GM23338 (cell line): ENCODE data around the gene MON2.

Experiments used
- CREB1 ChIP-seq: fragments of 250-450 bp; sonication (Bioruptor Pico); IDR thresholded peaks from 2 replicates; pipeline ENCODE4 v1.5.0; 2020; ENCODE audit warnings: low read depth, mild to moderate bottlenecking, moderate library complexity
- CTCF ChIP-seq, 2 experiments: fragments of 200-600 bp in 1 of 2; sonication (generic) in 1 of 2; conservative IDR thresholded peaks; 2 replicates each; pipeline versions ENCODE4 v1.5.1 to v1.6.1; 2016 to 2017; ENCODE audit warnings: antibody characterized with exemption in 2 of 2, low read depth in 2 of 2, mild to moderate bottlenecking in 2 of 2, moderate library complexity in 1 of 2
- ETS1 ChIP-seq: IDR thresholded peaks from 2 replicates; pipeline ENCODE4 v1.6.1; 2016; ENCODE audit warnings: antibody characterized with exemption
- EZH2 ChIP-seq: fragments of 200-600 bp; sonication (generic); IDR thresholded peaks from one replicate; pipeline ENCODE4 v1.8.0; 2017; ENCODE audit warnings: antibody characterized with exemption, mild to moderate bottlenecking, low read depth; ENCODE audit not compliant: unreplicated experiment
- EZH2phosphoT487 ChIP-seq: fragments of 200-600 bp; sonication (generic); IDR thresholded peaks from one replicate; pipeline ENCODE4 v1.8.1; 2018; ENCODE audit warnings: antibody characterized with exemption; ENCODE audit not compliant: unreplicated experiment
- JUNB ChIP-seq: IDR thresholded peaks from one replicate; pipeline ENCODE4 v1.6.1; 2016; ENCODE audit warnings: antibody characterized with exemption; ENCODE audit not compliant: unreplicated experiment
- NANOG ChIP-seq: IDR thresholded peaks from 2 replicates; pipeline ENCODE4 v1.6.1; 2016; ENCODE audit warnings: antibody characterized with exemption, borderline replicate concordance
- POLR2AphosphoS5 ChIP-seq: IDR thresholded peaks from 2 replicates; pipeline ENCODE4 v1.6.1; 2016; ENCODE audit warnings: antibody characterized with exemption, low read depth
- REST ChIP-seq: IDR thresholded peaks from one replicate; pipeline ENCODE4 v1.6.1; 2018; ENCODE audit warnings: antibody characterized with exemption; ENCODE audit not compliant: unreplicated experiment
- STAT1 ChIP-seq: IDR thresholded peaks from one replicate; pipeline ENCODE4 v1.6.1; 2016; ENCODE audit warnings: antibody characterized with exemption; ENCODE audit not compliant: unreplicated experiment
- ZNF114 ChIP-seq: fragments of 250-450 bp; sonication (Bioruptor Pico); IDR thresholded peaks from 2 replicates; pipeline ENCODE4 v1.5.0; 2020; ENCODE audit warnings: mild to moderate bottlenecking, moderate library complexity
- ZNF331 ChIP-seq: fragments of 250-450 bp; sonication (Bioruptor Pico); IDR thresholded peaks from 2 replicates; pipeline ENCODE4 v1.5.0; 2020; ENCODE audit warnings: low read depth, mild to moderate bottlenecking, moderate library complexity
- ZNF462 ChIP-seq: fragments of 250-450 bp; sonication (Bioruptor Pico); IDR thresholded peaks from 2 replicates; pipeline ENCODE4 v1.5.0; 2020; ENCODE audit warnings: mild to moderate bottlenecking, moderate library complexity

- no peak for TF ChIP-seq CTCF (conservative IDR thresholded peaks at IDR 0.05; ENCODE audit: low read depth in 2 of 2)
- TF ChIP-seq EZH2, result no peak
- no peak for TF ChIP-seq POLR2AphosphoS5
- TF ChIP-seq REST, result no peak
- no peak for TF ChIP-seq CREB1 (CRISPR knock-in tag)
- no peak for TF ChIP-seq STAT1
- TF ChIP-seq EZH2phosphoT487, result no peak
- no peak for TF ChIP-seq ETS1
- no peak for TF ChIP-seq ZNF462 (CRISPR knock-in tag)
- no peak for TF ChIP-seq ZNF331
- no peak for TF ChIP-seq JUNB
- TF ChIP-seq NANOG, result no peak
- no peak for TF ChIP-seq ZNF114
These were observed 138.2 kb downstream of the MON2 start for GRCh38 chr12:62604871-62605270.
